HUDEP-2 (cell line): ENCODE data around the gene PTGIR.

Source experiments
- DNase-seq, 76 experiments: peaks; one replicate each; lab custom pipeline; 2025; ENCODE audit not compliant: unreplicated experiment in 76 of 76; lab: John Stamatoyannopoulos, UW

The PTGIR gene

GRCh38 chr19:46639358-46640182, 14.7 kb upstream of the PTGIR start:
- DNase-seq: no peak

GRCh38 chr19:46637224-46637623, 12.3 kb upstream of the PTGIR start:
- DNase-seq: no peak

- peak in 12 of 76 experiments; percentile 21 to 44 (median 36) for DNase-seq
These were observed 11.3 kb upstream of the PTGIR start, which contains the start of gene GNG8 for GRCh38 chr19:46635920-46636761. GNG8 (minus strand) TSS chr19:46636202; CDS start chr19:46634682, 1,520 bp downstream.

- DNase-seq: no peak
These were observed 9.8 kb upstream of the PTGIR start for GRCh38 chr19:46634656-46635218.

GRCh38 chr19:46634045-46634655, 9.3 kb upstream of the PTGIR start:
- DNase-seq: peak in 75 of 76 experiments; percentile 30 to 99 (median 94)

- no peak for DNase-seq
These were observed 8.2 kb upstream of the PTGIR start for GRCh38 chr19:46633130-46633529.

- DNase-seq: no peak
These were observed 6.6 kb upstream of the PTGIR start for GRCh38 chr19:46631481-46631880.

- no peak for DNase-seq
These were observed 5.8 kb upstream of the PTGIR start for GRCh38 chr19:46630586-46631205.

GRCh38 chr19:46629546-46630025, 4.7 kb upstream of the PTGIR start:
- DNase-seq: peak in 73 of 76 experiments; percentile 34 to 89 (median 74)

GRCh38 chr19:46628970-46629369, 4.1 kb upstream of the PTGIR start:
- peak in 6 of 76 experiments; percentile 17 to 39 (median 24) for DNase-seq

- no peak for DNase-seq
These were observed 1.6 kb upstream of the PTGIR start for GRCh38 chr19:46626446-46626845.

- DNase-seq: no peak
These were observed 842 bp upstream of the PTGIR start for GRCh38 chr19:46625731-46626130.

GRCh38 chr19:46623915-46624502, 880 bp downstream of the PTGIR start:
- DNase-seq: no peak

GRCh38 chr19:46622118-46622446, 2.8 kb downstream of the PTGIR start:
- DNase-seq: no peak

GRCh38 chr19:46621191-46622117, 3.4 kb downstream of the PTGIR start:
- no peak for DNase-seq

GRCh38 chr19:46620716-46621115, 4.2 kb downstream of the PTGIR start:
- no peak for DNase-seq

- DNase-seq: no peak
These were observed 4.6 kb downstream of the PTGIR start for GRCh38 chr19:46620267-46620666.

GRCh38 chr19:46618670-46619231, 6.1 kb downstream of the PTGIR start:
- DNase-seq: no peak

- no peak for DNase-seq
These were observed 7.3 kb downstream of the PTGIR start for GRCh38 chr19:46617601-46618000.
